LNCAP (cell line): ENCODE results near the gene CRNN.

Experiments
- CTCF ChIP-seq: fragments of 450-650 bp; IDR thresholded peaks from 2 replicates; pipeline ENCODE4 v1.5.1; 2017; ENCODE audit warnings: mild to moderate bottlenecking

Gene CRNN

GRCh38 chr1:152415454-152416227 is 1.6 kb upstream of the CRNN start:
- TF ChIP-seq CTCF: no peak

GRCh38 chr1:152412756-152413155 is 1.3 kb downstream of the CRNN start:
- TF ChIP-seq CTCF: no peak

GRCh38 chr1:152411134-152411533 is 2.9 kb downstream of the CRNN start:
- no peak for TF ChIP-seq CTCF

GRCh38 chr1:152410599-152410998 is 3.5 kb downstream of the CRNN start:
- no peak for TF ChIP-seq CTCF

GRCh38 chr1:152410028-152410427 is 4.0 kb downstream of the CRNN start:
- TF ChIP-seq CTCF: no peak

GRCh38 chr1:152408664-152409063 is 5.4 kb downstream of the CRNN start:
- no peak for TF ChIP-seq CTCF

GRCh38 chr1:152398812-152399698 is 15.0 kb downstream of the CRNN start:
- TF ChIP-seq CTCF: peak; percentile 59
